Astrocyte (in vitro differentiated cells and primary cell): ENCODE results near the gene PTPRD. TPM values are rescaled to one million over a fixed set of nuclear protein-coding genes. Genes with fewer than 3 reads are reported as not detected.

Experiments
- DNase-seq: peaks from one replicate; pipeline ENCODE4 v3.0.0-alpha.2; 2010; ENCODE audit warnings: low read depth
- FAIRE-seq: peaks from 2 replicates; lab custom pipeline; 2011; peaks lifted over from hg19 to GRCh38; lab: Jason Lieb, UNC
- H2AFZ ChIP-seq: 2 replicates; pipeline ENCODE4 v1.6.0; 2012; ENCODE audit warnings: low read depth, low read length, inconsistent platforms
- H3K27ac ChIP-seq: 2 replicates; pipeline ENCODE4 v1.5.1; 2011; ENCODE audit warnings: low read depth, low read length, inconsistent platforms
- H3K27me3 ChIP-seq: 2 replicates; pipeline ENCODE4 v1.6.0; 2011; ENCODE audit warnings: low read length, inconsistent platforms; ENCODE audit not compliant: insufficient read depth
- H3K36me3 ChIP-seq: 2 replicates; pipeline ENCODE4 v1.5.1; 2011; ENCODE audit warnings: low read length, inconsistent platforms; ENCODE audit not compliant: insufficient read depth
- H3K4me1 ChIP-seq: 2 replicates; pipeline ENCODE4 v1.5.1; 2011; ENCODE audit warnings: low read length, inconsistent platforms; ENCODE audit not compliant: insufficient read depth
- H3K4me2 ChIP-seq: 2 replicates; pipeline ENCODE4 v1.6.0; 2012; ENCODE audit warnings: low read length, inconsistent platforms
- H3K4me3 ChIP-seq: 2 replicates; pipeline ENCODE4 v1.5.1; 2011; ENCODE audit warnings: low read depth, mild to moderate bottlenecking, low read length, inconsistent platforms; ENCODE audit not compliant: insufficient read depth
- H3K79me2 ChIP-seq: 2 replicates; pipeline ENCODE4 v1.6.0; 2012; ENCODE audit warnings: mild to moderate bottlenecking, low read length, inconsistent platforms; ENCODE audit not compliant: insufficient read depth
- H3K9ac ChIP-seq: 2 replicates; pipeline ENCODE4 v1.6.0; 2012; ENCODE audit warnings: mild to moderate bottlenecking, low read length, inconsistent platforms
- H3K9me3 ChIP-seq: 2 replicates; pipeline ENCODE4 v1.5.1; 2012; ENCODE audit warnings: low read depth, mild to moderate bottlenecking, low read length, inconsistent platforms; ENCODE audit not compliant: insufficient read depth
- H4K20me1 ChIP-seq: 2 replicates; pipeline ENCODE4 v1.6.0; 2012; ENCODE audit warnings: low read length, inconsistent platforms; ENCODE audit not compliant: insufficient read depth
- H3K27ac Mint-ChIP-seq: one replicate; pipeline ENCODE4 v1.8.0; 2021; ENCODE audit warnings: mild to moderate bottlenecking, mixed read lengths; ENCODE audit not compliant: unreplicated experiment
- H3K27me3 Mint-ChIP-seq: one replicate; pipeline ENCODE4 v1.8.0; 2021; ENCODE audit warnings: low read depth, mixed read lengths; ENCODE audit not compliant: unreplicated experiment
- H3K36me3 Mint-ChIP-seq: one replicate; pipeline ENCODE4 v1.8.0; 2021; ENCODE audit warnings: low read depth, mixed read lengths; ENCODE audit not compliant: unreplicated experiment
- H3K4me1 Mint-ChIP-seq: one replicate; pipeline ENCODE4 v1.8.0; 2021; ENCODE audit warnings: low read depth, mixed read lengths; ENCODE audit not compliant: unreplicated experiment
- H3K4me3 Mint-ChIP-seq: one replicate; pipeline ENCODE4 v1.8.0; 2021; ENCODE audit warnings: mild to moderate bottlenecking, moderate library complexity, mixed read lengths; ENCODE audit not compliant: unreplicated experiment
- H3K9me3 Mint-ChIP-seq: one replicate; pipeline ENCODE4 v1.8.0; 2021; ENCODE audit warnings: mild to moderate bottlenecking, mixed read lengths; ENCODE audit not compliant: unreplicated experiment
- CTCF ChIP-seq: IDR thresholded peaks from 2 replicates; pipeline ENCODE4 v1.5.1; 2011; ENCODE audit warnings: low read depth, mild to moderate bottlenecking, inconsistent platforms, low read length, moderate library complexity; ENCODE audit not compliant: insufficient read depth
- EZH2 ChIP-seq: IDR thresholded peaks from 2 replicates; pipeline ENCODE4 v1.6.1; 2012; ENCODE audit warnings: mild to moderate bottlenecking, low read length, inconsistent platforms; ENCODE audit not compliant: insufficient read depth
- total RNA-seq: library from RNA; stranded (reverse); gene quantifications from 2 replicates; pipeline ENCODE4 v1.2.1, GENCODE V29; 2021

Gene PTPRD
- total RNA-seq, 1 donor from 2014 or later = 88.1 TPM

- no peak overlapping the region for H3K27ac Mint-ChIP-seq
- H3K27me3 Mint-ChIP-seq = no peaks in the 10 kb centered on the region
- DNase-seq (no peak), FAIRE-seq (no peak)
- no peak overlapping the region for H3K4me3 Mint-ChIP-seq
- no peaks in the 10 kb centered on the region for H3K9me3 Mint-ChIP-seq
- Histone ChIP-seq H2AFZ (no peak overlapping the region), H3K4me1 (no peaks in the 10 kb centered on the region), H3K4me3 (no peak overlapping the region), H3K27me3 (no peaks in the 10 kb centered on the region), H3K9ac (no peak overlapping the region), H3K4me2 (no peak overlapping the region), H3K79me2 (no peaks in the 10 kb centered on the region), H3K27ac (no peak overlapping the region), H4K20me1 (no peaks in the 10 kb centered on the region), H3K36me3 (no peaks in the 10 kb centered on the region), H3K9me3 (no peaks in the 10 kb centered on the region)
- TF ChIP-seq EZH2 = no peak
- TF ChIP-seq CTCF = no peak
- H3K36me3 Mint-ChIP-seq = no peaks in the 10 kb centered on the region
- no peaks in the 10 kb centered on the region for H3K4me1 Mint-ChIP-seq
Measured at GRCh38 chr9:10080012-10080411, 532.8 kb downstream of the PTPRD start.

- no peak overlapping the region for H3K27ac Mint-ChIP-seq
- H3K4me1 ChIP-seq = no peaks in the 10 kb centered on the region
- FAIRE-seq (no peak), DNase-seq (no peak)
- H3K4me2 ChIP-seq = no peak overlapping the region
- no peaks in the 10 kb centered on the region for H3K9me3 Mint-ChIP-seq
- H3K36me3 ChIP-seq = no peaks in the 10 kb centered on the region
- no peaks in the 10 kb centered on the region for H3K9me3 ChIP-seq
- TF ChIP-seq EZH2 (no peak), CTCF (no peak)
- H4K20me1 ChIP-seq = no peaks in the 10 kb centered on the region
- H3K4me3 ChIP-seq = no peak overlapping the region
- no peaks in the 10 kb centered on the region for H3K27me3 Mint-ChIP-seq
- no peaks in the 10 kb centered on the region for H3K4me1 Mint-ChIP-seq
- no peaks in the 10 kb centered on the region for H3K36me3 Mint-ChIP-seq
- H3K79me2 ChIP-seq = no peaks in the 10 kb centered on the region
- no peak overlapping the region for H3K27ac ChIP-seq
- H3K4me3 Mint-ChIP-seq = no peak overlapping the region
- H2AFZ ChIP-seq = no peak overlapping the region
- no peaks in the 10 kb centered on the region for H3K27me3 ChIP-seq
- no peak overlapping the region for H3K9ac ChIP-seq
Measured at GRCh38 chr9:10079284-10079964, 533.4 kb downstream of the PTPRD start.

DNA sequence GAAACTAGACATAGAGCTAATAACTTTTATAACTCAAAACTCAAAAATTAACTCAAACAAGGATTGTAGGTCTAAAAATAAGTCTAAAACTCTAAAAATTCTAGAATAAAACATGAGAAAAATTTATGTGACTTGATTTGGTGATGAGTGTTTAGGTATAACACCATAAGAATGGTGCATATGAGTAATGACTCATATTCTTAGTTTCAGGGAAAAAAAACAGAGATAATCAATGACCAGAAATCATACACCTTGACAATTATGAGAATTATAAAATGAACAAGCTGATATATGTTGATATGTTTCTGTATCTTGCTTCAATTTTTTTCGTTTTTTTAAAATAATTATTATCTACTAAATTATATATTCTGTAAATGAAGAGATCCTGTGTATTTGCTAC is 541.2 kb downstream of the PTPRD start:
- Histone ChIP-seq H3K4me3 (no peak overlapping the region), H3K9me3 (no peaks in the 10 kb centered on the region), H3K27me3 (no peaks in the 10 kb centered on the region), H3K36me3 (no peaks in the 10 kb centered on the region), H3K79me2 (no peaks in the 10 kb centered on the region), H3K4me2 (no peak overlapping the region), H2AFZ (no peak overlapping the region), H4K20me1 (no peaks in the 10 kb centered on the region), H3K9ac (no peak overlapping the region), H3K4me1 (no peaks in the 10 kb centered on the region), H3K27ac (no peak overlapping the region)
- H3K27ac Mint-ChIP-seq = no peak overlapping the region
- DNase-seq (no peak), FAIRE-seq (no peak)
- no peaks in the 10 kb centered on the region for H3K9me3 Mint-ChIP-seq
- no peaks in the 10 kb centered on the region for H3K36me3 Mint-ChIP-seq
- no peak overlapping the region for H3K4me3 Mint-ChIP-seq
- no peaks in the 10 kb centered on the region for H3K4me1 Mint-ChIP-seq
- no peak for TF ChIP-seq EZH2
- no peak for TF ChIP-seq CTCF
- H3K27me3 Mint-ChIP-seq = no peaks in the 10 kb centered on the region
